K562 (cell line): ENCODE results near the gene PLEKHM1. TPM values are rescaled to one million over a fixed set of nuclear protein-coding genes. Genes with fewer than 3 reads are reported as not detected.

Experiments
- ATAC-seq: fragments of 200-7000 bp; cut with Tn5 transposase; 3 replicates; pipeline ENCODE4 v1.9.1; 2020; ENCODE audit warnings: moderate library complexity
- BruUV-seq: library from RNA; stranded (reverse); fragments of 400-500 nt; replicated peaks from 2 replicates; lab custom pipeline; 2021; lab: Mats Ljungman, UMichigan
- CTCF ChIA-PET: fragments of 300-600 bp; formaldehyde crosslinking; extraction: SDS; loops from one replicate; lab custom pipeline; 2021; ENCODE audit warnings: low intra/inter-chr PET ratio; lab: Yijun Ruan, JAX
- POLR2A ChIA-PET: fragments of 300-600, 350-650 bp; sonication (Branson Sonifier 250); formaldehyde crosslinking; extraction: SDS; loops from one replicate; lab custom pipeline; 2021; ENCODE audit warnings: antibody characterized with exemption, inconsistent platforms; lab: Yijun Ruan, JAX
- DNase-seq, 4 experiments: peaks; one replicate each; pipeline versions ENCODE4 v3.0.0 to v3.0.0-alpha.2; 2011 to 2018; ENCODE audit warnings: low spot score in 3 of 4, mixed read lengths in 3 of 4; ENCODE audit errors: extremely low read depth in 1 of 4
- FAIRE-seq: peaks from 2 replicates; lab custom pipeline; 2011; peaks lifted over from hg19 to GRCh38; lab: Jason Lieb, UNC
- H2AFZ ChIP-seq: 2 replicates; pipeline ENCODE4 v1.6.0; 2011; ENCODE audit warnings: low read depth, low read length, control low read depth, inconsistent platforms
- H3K27ac ChIP-seq: fragments of 200-600 bp; 3 replicates; pipeline ENCODE4 v1.8.0; 2011; ENCODE audit warnings: low read depth, mild to moderate bottlenecking, control low read depth, inconsistent platforms, low read length, moderate library complexity, mixed read lengths; ENCODE audit errors: extremely low read depth
- H3K27me3 ChIP-seq, 2 experiments: fragments of 300-600 bp in 1 of 2; 2 replicates in 1 of 2; 3 replicates in 1 of 2; pipeline versions ENCODE4 v1.6.0 to v1.8.0; 2011; ENCODE audit warnings: inconsistent platforms in 2 of 2, low read length in 2 of 2, mild to moderate bottlenecking in 1 of 2, mixed read lengths in 1 of 2, moderate library complexity in 1 of 2; ENCODE audit not compliant: control insufficient read depth in 2 of 2, insufficient read depth in 2 of 2
- H3K36me3 ChIP-seq: fragments of 300-600 bp; 3 replicates; pipeline ENCODE4 v1.8.0; 2011; ENCODE audit warnings: mild to moderate bottlenecking, low read length, inconsistent platforms; ENCODE audit not compliant: control insufficient read depth, insufficient read depth
- H3K4me1 ChIP-seq, 2 experiments: fragments of 200-600 bp in 1 of 2; replicated peaks in 1 of 2; 2 replicates in 1 of 2; 3 replicates in 1 of 2; pipeline versions ENCODE4 v1.5.1 to v1.8.0; 2011; ENCODE audit warnings: inconsistent platforms in 2 of 2, low read length in 2 of 2, mild to moderate bottlenecking in 1 of 2, mixed read lengths in 1 of 2, moderate library complexity in 1 of 2; ENCODE audit not compliant: control insufficient read depth in 2 of 2, insufficient read depth in 2 of 2
- H3K4me2 ChIP-seq: 2 replicates; pipeline ENCODE4 v1.6.1; 2011; ENCODE audit warnings: low read length, control low read depth, inconsistent platforms, mixed read lengths; ENCODE audit not compliant: insufficient read depth
- H3K4me3 ChIP-seq: fragments of 200-600 bp; sonication (generic), shearing (Covaris generic); 2 replicates; pipeline ENCODE4 v1.5.1; 2016; ENCODE audit warnings: control low read depth, inconsistent platforms
- H3K79me2 ChIP-seq: fragments of 200-600 bp; 3 replicates; pipeline ENCODE4 v1.8.0; 2011; ENCODE audit warnings: low read length, inconsistent platforms; ENCODE audit not compliant: control insufficient read depth, insufficient read depth
- H3K9ac ChIP-seq, 2 experiments: 2 replicates each; pipeline versions ENCODE4 v1.6.0 to v1.6.1; 2011; ENCODE audit warnings: low read depth in 2 of 2, low read length in 2 of 2, control low read depth in 1 of 2, inconsistent platforms in 1 of 2, mild to moderate bottlenecking in 1 of 2, mixed read lengths in 1 of 2; ENCODE audit not compliant: insufficient read depth in 1 of 2
- H3K9me1 ChIP-seq: one replicate; pipeline ENCODE4 v1.6.0; 2011; ENCODE audit warnings: inconsistent platforms, mild to moderate bottlenecking, low read length, moderate library complexity; ENCODE audit not compliant: control insufficient read depth, insufficient read depth
- H3K9me3 ChIP-seq: replicated peaks from 2 replicates; pipeline ENCODE4 v1.5.1; 2011; ENCODE audit warnings: low read depth, low read length, inconsistent platforms; ENCODE audit not compliant: control insufficient read depth, insufficient read depth
- H4K20me1 ChIP-seq: replicated peaks from 2 replicates; pipeline ENCODE4 v1.6.1; 2011; ENCODE audit warnings: low read length, inconsistent platforms, mixed read lengths; ENCODE audit not compliant: control insufficient read depth, insufficient read depth
- CBX5 ChIP-seq: IDR thresholded peaks from 2 replicates; pipeline ENCODE4 v1.6.1; 2014; ENCODE audit warnings: low read depth, borderline replicate concordance
- ILF3 ChIP-seq: fragments of 450-650 bp; IDR thresholded peaks from 2 replicates; pipeline ENCODE4 v1.6.1; 2018; ENCODE audit warnings: antibody characterized with exemption, mild to moderate bottlenecking, moderate library complexity, borderline replicate concordance
- KLF10 ChIP-seq: fragments of 250-450 bp; sonication (Bioruptor Pico); IDR thresholded peaks from 2 replicates; pipeline ENCODE4 v1.6.1; 2021; ENCODE audit warnings: matching md5 sums
- MAX ChIP-seq: sonication (generic); formaldehyde crosslinking; IDR thresholded peaks from 2 replicates; pipeline ENCODE4 v1.9.0; 2022; ENCODE audit warnings: mild to moderate bottlenecking, missing genetic modification reagents
- NCOA1 ChIP-seq: fragments of 450-650 bp; IDR thresholded peaks from 2 replicates; pipeline ENCODE4 v1.6.1; 2016; ENCODE audit warnings: low read depth
- PPARD ChIP-seq: fragments of 250-450 bp; sonication (Bioruptor Pico); IDR thresholded peaks from 2 replicates; pipeline ENCODE4 v1.8.0; 2022; ENCODE audit warnings: inconsistent platforms, mild to moderate bottlenecking, moderate library complexity
- RBM34 ChIP-seq: fragments of 200-400 bp; formaldehyde crosslinking; IDR thresholded peaks from 2 replicates; pipeline ENCODE4 v1.6.1; 2018; ENCODE audit warnings: low read length, borderline replicate concordance; ENCODE audit not compliant: insufficient read depth
- SAFB2 ChIP-seq: fragments of 200-400 bp; formaldehyde crosslinking; IDR thresholded peaks from 2 replicates; pipeline ENCODE4 v1.6.1; 2018; ENCODE audit warnings: borderline replicate concordance, low read length, low read depth, moderate library complexity; ENCODE audit not compliant: severe bottlenecking
- TGIF2 ChIP-seq: sonication (generic); formaldehyde crosslinking; IDR thresholded peaks from 2 replicates; pipeline ENCODE4 v1.8.1; 2022; ENCODE audit warnings: mild to moderate bottlenecking, missing genetic modification reagents, moderate library complexity
- ZBTB1 ChIP-seq: sonication (generic); formaldehyde crosslinking; IDR thresholded peaks from 2 replicates; pipeline ENCODE4 v1.8.1; 2023; ENCODE audit warnings: missing genetic modification reagents, low read depth, mild to moderate bottlenecking, borderline replicate concordance
- ZNF134 ChIP-seq: fragments of 250-450 bp; sonication (Bioruptor Pico); conservative IDR thresholded peaks from 2 replicates; pipeline ENCODE4 v1.4.0; 2020
- WGBS: fragments of 100-300 bp; shearing (Covaris generic); methylation state at CpG from one replicate; pipeline ENCODE4 v1.1.6; 2016; ENCODE audit warnings: low coverage, mixed read lengths; ENCODE audit not compliant: insufficient coverage; ENCODE audit errors: missing lambda C conversion rate; 5-methylcytosine and 5-hydroxymethylcytosine counted together
- in situ Hi-C: fragments of 300-500 bp; cut with MboI; formaldehyde crosslinking; loops from 4 replicates; pipeline ENCODE4 v1.15.0; 2018; ENCODE audit warnings: inconsistent platforms, mixed read lengths
- intact Hi-C: fragments of 100-400 bp; cut with micrococcal nuclease; formaldehyde crosslinking; loops from 2 replicates; pipeline ENCODE4 v1.14.2; 2022
- polyA plus RNA-seq, 8 experiments: library from polyadenylated mRNA; depleted of rRNA in 4 of 8; stranded (reverse) in 5 of 8; unstranded in 3 of 8; fragments of >200 nt; fragmentation: Nextera tagmentation in 2 of 8; fragmentation: Illumina TruSeq in 1 of 8; extraction: Ambion mirVana in 2 of 8; extraction: Trizol in 1 of 8; gene quantifications; 2 replicates each; pipeline versions ENCODE4 v1.2.1 to v1.2.3, GENCODE V29; 2011 to 2014; ENCODE audit warnings: inconsistent platforms in 1 of 8, missing spikeins in 1 of 8
- total RNA-seq, 7 experiments: library from RNA; depleted of rRNA in 6 of 7; stranded (reverse); fragments of >200 nt in 6 of 7; fragmentation: Illumina TruSeq in 2 of 7; extraction: Trizol in 2 of 7; gene quantifications; 2 replicates each; pipeline versions ENCODE4 v1.2.1 to v1.2.3, GENCODE V29; 2011 to 2021; ENCODE audit warnings: low replicate concordance in 1 of 7

The PLEKHM1 gene
- total and polyA plus RNA-seq, 9 of the 15 experiments (the other 6 are each of a cell fraction or from before 2014, with no cell fraction given): 0.13 to 23.3 (median 5.7) TPM

GRCh38 chr17:45394091-45394490 lies 96.4 kb downstream of the PLEKHM1 start:
- Histone ChIP-seq H3K9ac (peak overlapping the region in 1 of 2 experiments; percentile 45; a peak in 2 of 4 replicates), H3K9me3 (no peaks in the 10 kb centered on the region), H3K4me3 (no peak overlapping the region), H3K4me2 (no peak overlapping the region), H3K79me2 (no peaks in the 10 kb centered on the region), H3K36me3 (no peaks in the 10 kb centered on the region), H3K9me1 (no peaks in the 10 kb centered on the region), H3K27me3 (0 out of 5 replicates have a peak, but pooled peaks cover 0 to 4% of the 10 kb centered on the region in 2 experiments), H3K27ac (peak overlapping the region; percentile 61; the same call in 2 of the 3 replicates), H4K20me1 (no peaks in the 10 kb centered on the region; the same call in 1 of the 2 replicates), H3K4me1 (peaks cover 14 to 31% of the 10 kb centered on the region in 2 experiments; a peak in 4 of 5 replicates), H2AFZ (no peak overlapping the region)
- no peak for ATAC-seq
- 91% methylated on average over 6 of the region's 6 CpGs for WGBS
- no peak for FAIRE-seq
- CTCF ChIA-PET: interaction anchor here (1.0 to 2.2 kb wide), 2 partner anchors 31 to 117 kb away, joined by 6 to 10 read pairs; no protein-coding TSS in a partner anchor
- POLR2A ChIA-PET: no interaction called here
- intact Hi-C loops: loop anchor here (2.0 to 10.0 kb wide), 2 partner anchors 35 to 461 kb away; no protein-coding TSS in a partner anchor
- 0 out of 2 replicates have a peak, but pooled peaks have one; percentile 17 for TF ChIP-seq MAX (CRISPR knock-in tag)
- TF ChIP-seq SAFB2: no peak
- TF ChIP-seq RBM34: no peak
- no peak for DNase-seq
- BruUV-seq: no TSS peak
- in situ Hi-C loops: no loop called here

- Histone ChIP-seq H3K79me2 (no peaks in the 10 kb centered on the region), H3K27me3 (peaks cover 0 to 7% of the 10 kb centered on the region in 2 experiments; a peak in 2 of 5 replicates), H3K36me3 (no peaks in the 10 kb centered on the region), H3K27ac (no peak overlapping the region), H3K4me3 (no peak overlapping the region), H3K9me1 (no peaks in the 10 kb centered on the region), H3K4me2 (no peak overlapping the region), H3K9me3 (no peaks in the 10 kb centered on the region), H3K4me1 (peaks cover 14 to 31% of the 10 kb centered on the region in 2 experiments; a peak in 4 of 5 replicates), H4K20me1 (no peaks in the 10 kb centered on the region; the same call in none of the 2 replicates), H3K9ac (peak overlapping the region in 1 of 2 experiments; percentile 59; a peak in 1 of 4 replicates), H2AFZ (no peak overlapping the region)
- CTCF ChIA-PET: interaction anchor here (0.5 kb wide), 1 partner anchor 24 kb away, joined by 3 read pairs; no protein-coding TSS in a partner anchor
- intact Hi-C loops: loop anchor here (10.0 kb wide), 1 partner anchor 461 kb away; no protein-coding TSS in a partner anchor
- no peak for ATAC-seq
- TF ChIP-seq ILF3 (no peak), TGIF2 (CRISPR knock-in tag) (no peak), ZBTB1 (CRISPR knock-in tag) (no peak), KLF10 (CRISPR knock-in tag) (no peak), PPARD (CRISPR knock-in tag) (no peak), NCOA1 (no peak), ZNF134 (CRISPR knock-in tag) (no peak), CBX5 (no peak)
- 67% methylated on average over 3 of the region's 5 CpGs for WGBS
- POLR2A ChIA-PET: interaction anchor here (1.0 kb wide), 1 partner anchor 146 kb away, joined by 3 read pairs; no protein-coding TSS in a partner anchor
- no peak for DNase-seq
- no TSS peak for BruUV-seq
- FAIRE-seq: no peak
- in situ Hi-C loops: no loop called here
Observed at GRCh38 chr17:45393411-45393810, 97.1 kb downstream of the PLEKHM1 start.
